ENCODE measurements around the gene OSBPL1A.

DNA sequence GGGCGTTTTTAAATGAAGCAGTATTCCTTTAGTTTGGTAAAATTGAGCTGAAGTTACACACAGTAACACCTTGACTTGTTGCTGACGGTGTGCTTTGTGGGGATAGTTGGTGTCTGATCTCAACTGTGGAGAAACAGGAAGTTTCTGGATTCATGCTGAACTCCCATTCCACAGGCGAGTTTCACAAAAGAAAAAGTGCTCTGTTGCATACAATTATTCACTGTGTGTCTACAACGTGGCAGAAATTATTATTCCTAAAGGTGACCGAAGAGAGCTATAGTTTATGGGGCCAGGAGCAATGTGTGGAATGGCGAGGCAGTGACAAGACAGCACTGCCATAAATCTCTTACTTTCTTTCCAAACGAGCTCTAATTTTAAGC, 259.2 kb downstream of the OSBPL1A start:
- TF ChIP-seq EZH2phosphoT487 (IDR thresholded peaks at IDR 0.05; ENCODE audit: low read depth, severe bottlenecking, unreplicated experiment) (no peak), EZH2 (IDR thresholded peaks at IDR 0.05; ENCODE audit: borderline replicate concordance) (no peak)
- TF ChIP-seq, protein P1, sequence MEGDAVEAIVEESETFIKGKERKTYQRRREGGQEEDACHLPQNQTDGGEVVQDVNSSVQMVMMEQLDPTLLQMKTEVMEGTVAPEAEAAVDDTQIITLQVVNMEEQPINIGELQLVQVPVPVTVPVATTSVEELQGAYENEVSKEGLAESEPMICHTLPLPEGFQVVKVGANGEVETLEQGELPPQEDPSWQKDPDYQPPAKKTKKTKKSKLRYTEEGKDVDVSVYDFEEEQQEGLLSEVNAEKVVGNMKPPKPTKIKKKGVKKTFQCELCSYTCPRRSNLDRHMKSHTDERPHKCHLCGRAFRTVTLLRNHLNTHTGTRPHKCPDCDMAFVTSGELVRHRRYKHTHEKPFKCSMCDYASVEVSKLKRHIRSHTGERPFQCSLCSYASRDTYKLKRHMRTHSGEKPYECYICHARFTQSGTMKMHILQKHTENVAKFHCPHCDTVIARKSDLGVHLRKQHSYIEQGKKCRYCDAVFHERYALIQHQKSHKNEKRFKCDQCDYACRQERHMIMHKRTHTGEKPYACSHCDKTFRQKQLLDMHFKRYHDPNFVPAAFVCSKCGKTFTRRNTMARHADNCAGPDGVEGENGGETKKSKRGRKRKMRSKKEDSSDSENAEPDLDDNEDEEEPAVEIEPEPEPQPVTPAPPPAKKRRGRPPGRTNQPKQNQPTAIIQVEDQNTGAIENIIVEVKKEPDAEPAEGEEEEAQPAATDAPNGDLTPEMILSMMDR (IDR thresholded peaks at IDR 0.05; ENCODE audit: poor library complexity): no peak
